Psoas muscle (tissue), 8 donors: ENCODE results near the gene MRPS14. TPM values are rescaled to one million over a fixed set of nuclear protein-coding genes. Genes with fewer than 3 reads are reported as not detected.
"Not testable (repeated sequence)": the region's sequence is repeated elsewhere in the genome, so short reads cannot be mapped to it uniquely, and the experiment has no call there.

Experiments
- ATAC-seq, 4 donors: fragments of 200-7000 bp; cut with Tn5 transposase; one replicate each; pipeline ENCODE4 v1.9.1; 2020; ENCODE audit warnings: moderate library complexity in 3 of 4, mild to moderate bottlenecking in 2 of 4
- DNase-seq, 2 donors: peaks; one replicate each; pipeline ENCODE4 v3.0.0-alpha.2; 2020
- H3K27ac ChIP-seq: fragments of 200-600 bp; one replicate; pipeline ENCODE4 v1.8.0; 2022
- H3K27me3 ChIP-seq, 3 donors: fragments of 200-600 bp in 1 of 3; one replicate each; pipeline versions ENCODE4 v1.6.1 to v1.8.0; 2013 to 2022; ENCODE audit warnings: low read length in 2 of 3, mild to moderate bottlenecking in 2 of 3, moderate library complexity in 1 of 3; ENCODE audit not compliant: insufficient read depth in 3 of 3
- H3K36me3 ChIP-seq, 2 donors: fragments of 200-600 bp in 1 of 2; one replicate each; pipeline versions ENCODE4 v1.6.1 to v1.8.0; 2013 to 2022; ENCODE audit warnings: low read depth in 1 of 2, mild to moderate bottlenecking in 1 of 2, moderate library complexity in 1 of 2; ENCODE audit not compliant: insufficient read depth in 1 of 2
- H3K4me1 ChIP-seq: fragments of 200-600 bp; one replicate; pipeline ENCODE4 v1.8.0; 2022
- H3K4me3 ChIP-seq: fragments of 200-600 bp; one replicate; pipeline ENCODE4 v1.8.0; 2022; ENCODE audit warnings: mild to moderate bottlenecking
- H3K9me3 ChIP-seq: fragments of 200-600 bp; one replicate; pipeline ENCODE4 v1.8.0; 2022
- CTCF ChIP-seq: fragments of 200-600 bp; IDR thresholded peaks from one replicate; pipeline ENCODE4 v1.8.0; 2022; ENCODE audit warnings: antibody characterized with exemption
- WGBS, 3 donors: extraction: QIAGEN DNeasy Blood & Tissue Kit; methylation state at CpG; one replicate each; pipeline versions ENCODE4 v1.1.6 to v1.1.7; 2013; 5-methylcytosine and 5-hydroxymethylcytosine counted together
- intact Hi-C, 2 donors: fragments of 100-400 bp; cut with DNase I; formaldehyde crosslinking; loops; one replicate each; pipeline versions ENCODE4 v1.11.0 to v1.14.2; 2022
- polyA plus RNA-seq, 3 donors: library from polyadenylated mRNA; stranded (reverse); fragments of 200-250 nt; gene quantifications; one replicate each; pipeline ENCODE4 v1.2.3, GENCODE V29; 2013
- total RNA-seq, 4 donors: library from RNA; stranded (reverse); fragmentation: NEBNext Ultra II Directional in 2 of 4; extraction: Animal tissue kit (Norgen Biotek cat#: 25700) in 2 of 4; gene quantifications; one replicate each; pipeline versions ENCODE4 v1.2.1 to v1.2.4, GENCODE V29; 2021 to 2023
- donor health status: healthy with polysubstance abuse.
- donor health status: DM: no; HTN: no; CAD: no; lungs with moderate emphysema.
- donor health status: Bipolar disorder and iron deficiency.
- donor health status: healthy.
- donor health status: DM: yes; HTN: yes; CAD: no.
- donor health status: DM: no; HTN: no; CAD: no.
- donor health status: DM: no; HTN: no; CAD: no.
- donor health status: DM: yes; HTN: yes; CAD: no.

The MRPS14 gene
- total and polyA plus RNA-seq, 7 donors = 21.6 to 40.7 (median 26.0) TPM

DNA sequence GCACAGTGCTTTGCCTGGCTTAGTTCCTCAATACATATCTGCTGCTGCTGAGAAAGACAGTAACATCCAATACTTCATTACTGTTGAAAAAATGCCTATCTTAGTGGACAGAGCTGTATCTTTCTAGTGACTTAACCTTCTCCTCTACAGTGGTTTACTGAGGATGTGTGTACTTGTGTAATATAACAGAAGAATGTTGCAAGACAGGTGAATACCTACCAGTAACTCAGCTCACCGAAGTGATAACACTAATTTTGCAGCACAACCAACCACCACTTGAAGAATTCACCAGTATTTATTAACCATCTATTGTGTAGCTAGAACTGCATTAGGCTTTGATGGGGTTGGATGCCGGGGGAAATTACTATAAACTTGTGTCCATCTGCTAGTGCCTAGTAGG, 27.8 kb upstream of the MRPS14 start:
- 88 to 93% (median 91%) methylated on average over 2 of the region's 2 CpGs for whole genome bisulfite sequencing, 3 donors

GRCh38 chr1:175045519-175045918, 22.3 kb upstream of the MRPS14 start:
- WGBS, 3 donors = 98% methylated on average over 32 of the region's 32 CpGs
- H3K27ac ChIP-seq = no peak overlapping the region
- intact Hi-C loops = no loop called here
- no peak for DNase-seq
- no peaks in the 10 kb centered on the region for H3K36me3 ChIP-seq
- ATAC-seq = no peak
- H3K27me3 ChIP-seq = peaks cover 0 to 10% (median 3%) of the 10 kb centered on the region in 3 donors
- no peaks in the 10 kb centered on the region for H3K4me1 ChIP-seq
- TF ChIP-seq CTCF = no peak
- no peaks in the 10 kb centered on the region for H3K9me3 ChIP-seq
- no peak overlapping the region for H3K4me3 ChIP-seq

More for the DNA sequence above, 27.8 kb upstream of the MRPS14 start:
- Histone ChIP-seq H3K4me1 (no peaks in the 10 kb centered on the region), H3K36me3 (no peaks in the 10 kb centered on the region), H3K4me3 (no peak overlapping the region), H3K27ac (no peak overlapping the region), H3K27me3 (peaks cover 0 to 9% (median 0%) of the 10 kb centered on the region in 3 donors), H3K9me3 (no peaks in the 10 kb centered on the region)
- no peak for ATAC-seq
- intact Hi-C loops = no loop called here
- TF ChIP-seq CTCF = no peak
- DNase-seq = no peak

DNA sequence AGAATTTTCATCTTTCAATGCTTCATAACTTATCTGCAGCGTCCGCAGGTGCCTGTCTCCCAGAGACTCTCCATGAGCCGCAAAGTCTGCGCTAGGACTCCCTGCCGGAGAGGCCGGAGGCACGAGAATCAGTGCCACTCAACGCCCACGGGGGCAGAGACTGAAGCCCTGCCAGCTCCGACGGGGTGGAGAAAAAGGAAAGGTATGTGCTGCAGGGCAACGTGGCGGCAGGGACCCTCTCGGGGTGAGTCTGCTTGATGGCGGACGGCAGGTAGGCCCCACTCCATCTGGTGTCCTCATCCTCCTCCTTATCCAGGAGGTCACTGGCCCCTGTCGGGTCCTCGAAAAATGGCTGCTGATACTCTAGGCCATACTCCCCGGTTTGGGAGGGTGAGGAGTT, 21.9 kb upstream of the MRPS14 start:
- TF ChIP-seq CTCF = no peak
- DNase-seq (no peak), ATAC-seq (no peak)
- no peaks in the 10 kb centered on the region for H3K4me1 ChIP-seq
- WGBS, 3 donors = 94 to 97% (median 96%) methylated on average over 19 of the region's 19 CpGs
- no peaks in the 10 kb centered on the region for H3K36me3 ChIP-seq
- no peak overlapping the region for H3K27ac ChIP-seq
- intact Hi-C loops = no loop called here
- peaks cover 0 to 10% (median 3%) of the 10 kb centered on the region in 3 donors for H3K27me3 ChIP-seq
- no peaks in the 10 kb centered on the region for H3K9me3 ChIP-seq
- H3K4me3 ChIP-seq = no peak overlapping the region

DNA sequence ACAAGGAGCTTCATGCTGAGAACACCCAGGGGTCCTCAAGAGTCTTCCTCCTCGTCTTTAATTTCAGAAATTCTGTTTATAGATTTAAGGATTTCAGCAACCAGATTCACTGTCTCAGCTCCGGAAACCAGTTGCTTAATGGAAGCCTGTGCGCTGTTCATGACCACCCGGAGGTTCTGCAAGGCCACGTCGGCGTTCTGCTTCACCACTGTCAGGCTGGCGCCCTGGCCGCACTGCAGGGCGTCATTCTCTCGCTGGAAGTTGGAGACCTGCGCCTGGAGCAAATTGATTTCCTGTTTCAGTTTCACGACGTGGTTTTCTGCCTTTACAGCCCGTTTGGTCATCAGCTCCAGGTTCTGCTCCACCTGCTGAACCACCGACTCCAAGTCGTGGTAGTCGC, 21.4 kb upstream of the MRPS14 start:
- DNase-seq, H3K9me3 ChIP-seq, H3K27ac ChIP-seq, ATAC-seq, H3K36me3 ChIP-seq, H3K27me3 ChIP-seq, H3K4me3 ChIP-seq, intact Hi-C loops, H3K4me1 ChIP-seq: not testable (repeated sequence)
- WGBS, 3 donors = 83 to 87% (median 85%) methylated on average over 18 of the region's 18 CpGs

GRCh38 chr1:175043824-175044223, 20.6 kb upstream of the MRPS14 start:
- Histone ChIP-seq H3K27ac (no peak overlapping the region), H3K9me3 (no peaks in the 10 kb centered on the region), H3K27me3 (peaks cover 0 to 4% (median 3%) of the 10 kb centered on the region in 3 donors), H3K4me1 (no peaks in the 10 kb centered on the region), H3K4me3 (no peak overlapping the region), H3K36me3 (no peaks in the 10 kb centered on the region)
- WGBS, 3 donors = 25 to 43% (median 32%) methylated on average over 19 of the region's 19 CpGs
- ATAC-seq (no peak), DNase-seq (no peak)
- no peak for TF ChIP-seq CTCF
- intact Hi-C loops = no loop called here
